Mesothelial cell of epicardium (in vitro differentiated cells): ENCODE data around the gene MID1. TPM values are rescaled to one million over a fixed set of nuclear protein-coding genes. Genes with fewer than 3 reads are reported as not detected.

Source experiments
- DNase-seq, 2 experiments: peaks; one replicate each; pipeline ENCODE4 v3.0.0; 2021; ENCODE audit warnings: low spot score in 2 of 2; ENCODE audit not compliant: unreplicated experiment in 2 of 2
- H3K27ac Mint-ChIP-seq: 2 replicates; pipeline ENCODE4 v1.8.0; 2021; ENCODE audit warnings: mixed read lengths
- H3K27me3 Mint-ChIP-seq: 2 replicates; pipeline ENCODE4 v1.8.0; 2021; ENCODE audit warnings: low read depth, mixed read lengths
- H3K36me3 Mint-ChIP-seq: 2 replicates; pipeline ENCODE4 v1.8.0; 2021; ENCODE audit warnings: mixed read lengths
- H3K4me1 Mint-ChIP-seq: 2 replicates; pipeline ENCODE4 v1.8.0; 2021; ENCODE audit warnings: mixed read lengths
- H3K4me3 Mint-ChIP-seq: 2 replicates; pipeline ENCODE4 v1.8.0; 2021; ENCODE audit warnings: mild to moderate bottlenecking, moderate library complexity, mixed read lengths
- H3K9me3 Mint-ChIP-seq: 2 replicates; pipeline ENCODE4 v1.8.0; 2021; ENCODE audit warnings: mixed read lengths
- total RNA-seq: library from RNA; stranded (reverse); gene quantifications from 3 replicates; pipeline ENCODE4 v1.2.1, GENCODE V29; 2021
- TF ChIP-seq, protein P1 (sequence below): fragments of 200-600 bp; sonication (generic); IDR thresholded peaks from one replicate; pipeline ENCODE4 v1.5.0; 2021; ENCODE audit warnings: antibody characterized with exemption; ENCODE audit not compliant: unreplicated experiment

Gene MID1
- total RNA-seq, 1 donor from 2014 or later: 48.3 TPM

- TF ChIP-seq, protein P1, sequence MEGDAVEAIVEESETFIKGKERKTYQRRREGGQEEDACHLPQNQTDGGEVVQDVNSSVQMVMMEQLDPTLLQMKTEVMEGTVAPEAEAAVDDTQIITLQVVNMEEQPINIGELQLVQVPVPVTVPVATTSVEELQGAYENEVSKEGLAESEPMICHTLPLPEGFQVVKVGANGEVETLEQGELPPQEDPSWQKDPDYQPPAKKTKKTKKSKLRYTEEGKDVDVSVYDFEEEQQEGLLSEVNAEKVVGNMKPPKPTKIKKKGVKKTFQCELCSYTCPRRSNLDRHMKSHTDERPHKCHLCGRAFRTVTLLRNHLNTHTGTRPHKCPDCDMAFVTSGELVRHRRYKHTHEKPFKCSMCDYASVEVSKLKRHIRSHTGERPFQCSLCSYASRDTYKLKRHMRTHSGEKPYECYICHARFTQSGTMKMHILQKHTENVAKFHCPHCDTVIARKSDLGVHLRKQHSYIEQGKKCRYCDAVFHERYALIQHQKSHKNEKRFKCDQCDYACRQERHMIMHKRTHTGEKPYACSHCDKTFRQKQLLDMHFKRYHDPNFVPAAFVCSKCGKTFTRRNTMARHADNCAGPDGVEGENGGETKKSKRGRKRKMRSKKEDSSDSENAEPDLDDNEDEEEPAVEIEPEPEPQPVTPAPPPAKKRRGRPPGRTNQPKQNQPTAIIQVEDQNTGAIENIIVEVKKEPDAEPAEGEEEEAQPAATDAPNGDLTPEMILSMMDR: no peak
- no peak overlapping the region for H3K27ac Mint-ChIP-seq
- H3K9me3 Mint-ChIP-seq: peaks cover 16% of the 10 kb centered on the region
- no peak overlapping the region for H3K4me3 Mint-ChIP-seq
- peaks cover 21% of the 10 kb centered on the region for H3K4me1 Mint-ChIP-seq
- no peak for DNase-seq
- H3K27me3 Mint-ChIP-seq: no peaks in the 10 kb centered on the region
- no peaks in the 10 kb centered on the region for H3K36me3 Mint-ChIP-seq
Measured at GRCh38 chrX:10416424-10416823, 204.0 kb downstream of the MID1 start.

DNA sequence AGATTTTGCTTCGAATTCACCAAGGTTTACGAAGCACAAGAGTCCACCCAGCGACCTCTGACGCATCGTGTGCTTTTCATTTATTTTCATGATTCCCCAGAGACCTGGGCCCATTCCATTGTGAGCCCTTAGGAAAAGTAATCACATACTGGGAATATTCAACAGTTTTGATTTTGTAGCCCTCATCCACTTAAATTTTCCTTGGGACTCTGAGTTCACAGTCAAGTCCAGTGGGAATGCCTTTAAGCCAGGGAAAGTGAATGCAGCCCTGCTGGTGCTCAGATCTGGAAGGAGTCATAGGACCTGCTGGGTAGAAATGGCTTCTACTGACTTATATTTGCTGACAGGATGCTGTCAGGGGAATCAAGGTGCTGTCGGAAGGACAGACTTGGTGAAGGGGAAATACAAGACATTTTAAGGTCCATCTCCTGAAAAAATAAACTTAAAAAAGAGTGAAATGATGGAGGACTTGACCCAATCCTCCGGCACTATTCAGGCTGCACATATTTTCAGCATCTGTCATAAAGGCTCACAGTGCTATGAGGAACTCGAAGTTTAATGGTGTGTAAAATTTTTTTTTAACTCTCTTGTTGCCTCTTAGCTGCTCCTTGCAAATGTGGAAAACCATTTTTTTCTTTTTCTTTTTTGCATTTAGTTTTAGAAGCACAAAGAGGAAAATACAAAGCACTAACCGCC lies 204.9 kb downstream of the MID1 start:
- TF ChIP-seq, protein P1: no peak
- no peak overlapping the region for H3K27ac Mint-ChIP-seq
- no peaks in the 10 kb centered on the region for H3K36me3 Mint-ChIP-seq
- H3K9me3 Mint-ChIP-seq: peaks cover 21% of the 10 kb centered on the region
- peaks cover 21% of the 10 kb centered on the region for H3K4me1 Mint-ChIP-seq
- no peak overlapping the region for H3K4me3 Mint-ChIP-seq
- no peaks in the 10 kb centered on the region for H3K27me3 Mint-ChIP-seq
- no peak for DNase-seq

- H3K9me3 Mint-ChIP-seq: peaks cover 24% of the 10 kb centered on the region
- H3K27ac Mint-ChIP-seq: no peak overlapping the region
- no peaks in the 10 kb centered on the region for H3K27me3 Mint-ChIP-seq
- TF ChIP-seq, protein P1: no peak
- peaks cover 18% of the 10 kb centered on the region for H3K4me1 Mint-ChIP-seq
- no peaks in the 10 kb centered on the region for H3K36me3 Mint-ChIP-seq
- no peak overlapping the region for H3K4me3 Mint-ChIP-seq
- no peak for DNase-seq
Measured at GRCh38 chrX:10414862-10415261, 205.5 kb downstream of the MID1 start.

GRCh38 chrX:10414156-10414824 lies 206.1 kb downstream of the MID1 start:
- no peaks in the 10 kb centered on the region for H3K27me3 Mint-ChIP-seq
- H3K9me3 Mint-ChIP-seq: peaks cover 24% of the 10 kb centered on the region
- DNase-seq: no peak
- H3K4me3 Mint-ChIP-seq: no peak overlapping the region
- H3K4me1 Mint-ChIP-seq: peaks cover 18% of the 10 kb centered on the region
- H3K36me3 Mint-ChIP-seq: no peaks in the 10 kb centered on the region
- H3K27ac Mint-ChIP-seq: peak overlapping the region; percentile 19
- TF ChIP-seq, protein P1: no peak

GRCh38 chrX:10404436-10404835 lies 215.9 kb downstream of the MID1 start:
- Mint-ChIP-seq H3K36me3 (no peaks in the 10 kb centered on the region), H3K27me3 (no peaks in the 10 kb centered on the region), H3K4me3 (no peak overlapping the region), H3K9me3 (peaks cover 31% of the 10 kb centered on the region), H3K27ac (no peak overlapping the region), H3K4me1 (peaks cover 4% of the 10 kb centered on the region)
- DNase-seq: no peak
- TF ChIP-seq, protein P1: no peak
